ENCODE measurements around the gene RGP1.

RGP1 gene

GRCh38 chr9:35793461-35793860, 44.4 kb downstream of the RGP1 start:
- Mint-ChIP-seq H3K36me3 (peaks cover 21% of the 10 kb centered on the region), H3K9me3 (no peaks in the 10 kb centered on the region), H3K4me1 (peaks cover 26% of the 10 kb centered on the region), H3K4me3 (no peak overlapping the region), H3K27ac (peak overlapping the region; percentile 9)
- DNase-seq (ENCODE audit: low spot score in 2 of 2) (no peak), ATAC-seq (no peak)

- Mint-ChIP-seq H3K36me3 (peaks cover 12% of the 10 kb centered on the region), H3K4me1 (peaks cover 27% of the 10 kb centered on the region)
Measured at GRCh38 chr9:35795695-35796094, 46.6 kb downstream of the RGP1 start.

GRCh38 chr9:35797311-35798109, 48.4 kb downstream of the RGP1 start:
- Mint-ChIP-seq H3K4me1 (peaks cover 32% of the 10 kb centered on the region), H3K36me3 (peaks cover 20% of the 10 kb centered on the region), H3K4me3 (no peak overlapping the region), H3K9me3 (no peaks in the 10 kb centered on the region), H3K27ac (no peak overlapping the region)
- DNase-seq (ENCODE audit: low spot score in 2 of 2) = no peak
- ATAC-seq = no peak

More at GRCh38 chr9:35795695-35796094, 46.6 kb downstream of the RGP1 start:
- H3K27ac Mint-ChIP-seq = peak overlapping the region; percentile 6
- H3K4me3 Mint-ChIP-seq = no peak overlapping the region
- H3K9me3 Mint-ChIP-seq = no peaks in the 10 kb centered on the region
- DNase-seq (ENCODE audit: low spot score in 2 of 2) (no peak), ATAC-seq (no peak)

GRCh38 chr9:35798658-35799374, 49.7 kb downstream of the RGP1 start:
- peak overlapping the region; percentile 49 for H3K27ac Mint-ChIP-seq
- DNase-seq (ENCODE audit: low spot score in 2 of 2) (no peak), ATAC-seq (peak; percentile 100)
- H3K4me1 Mint-ChIP-seq = peaks cover 32% of the 10 kb centered on the region
- no peak overlapping the region for H3K4me3 Mint-ChIP-seq
- H3K9me3 Mint-ChIP-seq = no peaks in the 10 kb centered on the region
- peaks cover 31% of the 10 kb centered on the region for H3K36me3 Mint-ChIP-seq

- peaks cover 32% of the 10 kb centered on the region for H3K36me3 Mint-ChIP-seq
- peaks cover 25% of the 10 kb centered on the region for H3K4me1 Mint-ChIP-seq
- H3K9me3 Mint-ChIP-seq = no peaks in the 10 kb centered on the region
- ATAC-seq (no peak), DNase-seq (ENCODE audit: low spot score in 2 of 2) (no peak)
- H3K27ac Mint-ChIP-seq = peak overlapping the region; percentile 1
- H3K4me3 Mint-ChIP-seq = no peak overlapping the region
Measured at GRCh38 chr9:35800530-35800929, 51.4 kb downstream of the RGP1 start.

GRCh38 chr9:35801328-35802128, 52.4 kb downstream of the RGP1 start:
- peaks cover 25% of the 10 kb centered on the region for H3K4me1 Mint-ChIP-seq
- peaks cover 42% of the 10 kb centered on the region for H3K36me3 Mint-ChIP-seq
- H3K9me3 Mint-ChIP-seq = no peaks in the 10 kb centered on the region
- ATAC-seq = no peak
- peak overlapping the region; percentile 9 for H3K27ac Mint-ChIP-seq
- no peak for DNase-seq (ENCODE audit: low spot score in 2 of 2)
- H3K4me3 Mint-ChIP-seq = no peak overlapping the region

GRCh38 chr9:35806101-35806500, 57.0 kb downstream of the RGP1 start:
- Mint-ChIP-seq H3K36me3 (peaks cover 42% of the 10 kb centered on the region), H3K4me1 (peaks cover 6% of the 10 kb centered on the region), H3K27ac (no peak overlapping the region), H3K4me3 (no peak overlapping the region), H3K9me3 (no peaks in the 10 kb centered on the region)
- ATAC-seq (no peak), DNase-seq (ENCODE audit: low spot score in 2 of 2) (no peak)

Data from stimulated activated effector memory CD8-positive, alpha-beta T cell treated with anti-CD3 and anti-CD28 coated beads, Interleukin-12 subunit alpha, Interleukin-12 subunit beta, amount 100 ng/mL, for 72 hours (primary cell).